Nasal cavity respiratory epithelium epithelial cell of viscerocranial mucosa (primary cell): ENCODE data around the gene STOM. TPM values are rescaled to one million over a fixed set of nuclear protein-coding genes. Genes with fewer than 3 reads are reported as not detected.

Experiments used
- total RNA-seq: library from RNA; depleted of rRNA; stranded (reverse); fragments of >200 nt; gene quantifications from 2 replicates; pipeline ENCODE4 v1.2.3, GENCODE V29; 2014

Gene STOM
- total RNA-seq, result 177 and 246 TPM in 2 replicates

GRCh38 chr9:121369595-121370265, at the start of gene STOM:
STOM (minus strand) TSS chr9:121370250; CDS start chr9:121370187, 63 bp downstream.

Other genes with a start within 250 kb of the STOM start
- 58.4 and 62.0 TPM in 2 replicates for gene RAB14, start 168.4 kb downstream of the STOM start, total RNA-seq
- gene GSN, start 102.1 kb downstream of the STOM start, total RNA-seq, result 215 and 498 TPM in 2 replicates
- under 0.01 and 0.14 TPM in 2 replicates for gene GGTA1, start 129.6 kb upstream of the STOM start, total RNA-seq